GM12892 (cell line): ENCODE results near the gene ACAD9.
"Not testable (repeated sequence)": the region's sequence is repeated elsewhere in the genome, so short reads cannot be mapped to it uniquely, and the experiment has no call there.

ENCODE experiments used
- DNase-seq: peaks from one replicate; pipeline ENCODE4 v3.0.0; 2011; ENCODE audit not compliant: insufficient read length
- FAIRE-seq: peaks from 2 replicates; lab custom pipeline; 2011; peaks lifted over from hg19 to GRCh38; lab: Jason Lieb, UNC
- POLR2A ChIP-seq: IDR thresholded peaks from 2 replicates; pipeline ENCODE4 v1.6.1; 2011; ENCODE audit warnings: low read depth, low read length, control low read depth
- POLR2AphosphoS5 ChIP-seq: IDR thresholded peaks from 2 replicates; pipeline ENCODE4 v1.6.1; 2011; ENCODE audit warnings: low read depth, low read length, control low read depth
- TAF1 ChIP-seq: IDR thresholded peaks from 2 replicates; pipeline ENCODE4 v1.6.1; 2011; ENCODE audit warnings: low read depth, mild to moderate bottlenecking, control low read depth, low read length, borderline replicate concordance

ACAD9 gene

DNA sequence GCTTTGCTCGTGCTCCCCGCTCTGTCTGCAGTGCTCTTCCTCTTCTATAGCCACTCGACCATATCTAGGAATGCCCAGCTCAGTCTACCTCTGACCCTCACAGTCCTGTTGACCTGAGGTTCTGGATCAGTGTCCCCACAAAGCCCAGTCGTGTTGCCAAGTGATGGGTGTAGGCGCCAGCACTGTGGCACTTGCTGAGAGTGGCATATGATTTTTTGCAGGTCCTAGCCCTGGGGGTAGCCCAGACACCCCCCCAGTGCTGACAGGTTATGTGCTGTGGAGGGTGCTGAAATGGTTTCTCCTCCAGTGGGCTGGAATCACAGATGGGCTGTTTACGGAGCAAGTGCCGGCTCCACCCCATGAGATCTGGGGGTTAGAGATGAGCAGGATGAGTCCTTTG lies 32.5 kb downstream of the ACAD9 start:
- no peak for FAIRE-seq
- no peak for DNase-seq
- no peak for TF ChIP-seq POLR2AphosphoS5
- no peak for TF ChIP-seq TAF1
- no peak for TF ChIP-seq POLR2A

DNA sequence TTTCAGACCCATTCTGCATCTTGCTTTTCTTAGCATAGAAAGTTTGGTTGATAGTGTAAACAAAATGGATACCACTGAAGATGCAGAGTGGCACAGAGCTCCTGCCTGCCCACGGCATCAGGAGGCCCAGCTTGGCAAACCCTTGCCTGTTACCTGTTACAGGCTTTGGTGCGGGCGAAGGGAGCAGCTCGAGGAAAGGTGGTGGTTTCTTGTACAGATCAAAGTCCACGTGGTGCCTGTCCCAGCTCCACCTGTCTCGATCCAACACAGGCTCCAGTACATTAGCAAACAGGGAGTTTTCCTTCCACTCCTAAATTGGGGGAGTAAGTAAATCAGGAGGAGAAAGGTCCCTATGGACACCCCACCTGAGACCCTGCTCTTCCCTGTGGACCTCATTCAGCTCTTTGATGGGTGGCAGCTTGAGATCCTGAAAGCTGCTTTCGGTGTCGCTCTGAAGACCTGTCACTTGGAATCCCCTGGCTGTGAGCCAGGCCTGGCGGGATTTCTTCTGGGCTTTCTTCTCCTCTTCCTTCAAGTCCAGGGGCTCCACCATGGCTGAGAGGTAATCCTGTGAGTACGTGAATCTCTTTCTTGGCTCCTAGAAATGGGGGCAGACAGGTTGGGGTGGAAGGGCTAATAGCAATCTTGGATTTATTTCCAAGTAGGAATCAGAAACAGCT lies 35.7 kb downstream of the ACAD9 start:
- DNase-seq (no peak), FAIRE-seq (no peak)
- TF ChIP-seq POLR2AphosphoS5 (no peak), POLR2A (no peak), TAF1 (no peak)

DNA sequence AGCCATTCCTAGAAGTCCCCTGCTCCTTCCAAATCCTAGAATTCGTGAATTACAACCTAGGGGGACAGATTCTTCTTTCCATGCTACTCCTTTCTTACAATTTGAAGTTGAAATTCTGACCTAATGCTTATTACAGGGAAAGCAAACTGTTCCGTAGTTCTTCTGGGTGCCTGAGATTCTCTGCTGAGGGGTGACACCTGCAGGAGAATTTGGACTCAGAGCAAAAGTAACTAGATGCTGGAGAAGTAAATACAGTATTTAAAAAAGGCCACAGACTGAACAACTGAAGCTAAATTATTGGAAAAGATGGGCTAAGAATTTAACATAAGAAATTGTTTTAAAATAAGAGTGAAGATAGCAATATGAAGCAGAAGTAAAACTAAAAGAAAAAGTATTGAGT lies 37.9 kb downstream of the ACAD9 start:
- TF ChIP-seq POLR2AphosphoS5 (no peak), POLR2A (no peak), TAF1 (no peak)
- DNase-seq = no peak
- no peak for FAIRE-seq

DNA sequence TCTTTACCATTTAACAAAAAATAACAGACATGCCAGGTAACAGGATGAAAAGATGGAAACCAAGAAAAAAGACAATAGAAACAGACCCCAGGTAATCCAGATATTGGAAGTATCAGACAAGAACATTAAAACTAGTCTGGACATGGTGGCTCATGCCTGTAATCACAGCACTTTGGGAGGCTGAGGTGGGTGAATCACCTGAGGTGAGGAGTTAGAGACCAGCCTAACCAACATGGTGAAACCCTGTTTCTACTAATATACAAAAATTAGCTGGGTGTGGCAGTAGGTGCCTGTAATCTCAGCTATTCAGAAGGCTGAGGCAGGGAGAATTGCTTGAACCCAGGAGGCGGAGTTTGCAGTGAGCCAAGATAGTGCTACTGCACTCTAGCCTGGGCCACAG lies 40.6 kb downstream of the ACAD9 start:
- FAIRE-seq (no peak), DNase-seq (no peak)
- no peak for TF ChIP-seq TAF1
- no peak for TF ChIP-seq POLR2AphosphoS5
- no peak for TF ChIP-seq POLR2A

DNA sequence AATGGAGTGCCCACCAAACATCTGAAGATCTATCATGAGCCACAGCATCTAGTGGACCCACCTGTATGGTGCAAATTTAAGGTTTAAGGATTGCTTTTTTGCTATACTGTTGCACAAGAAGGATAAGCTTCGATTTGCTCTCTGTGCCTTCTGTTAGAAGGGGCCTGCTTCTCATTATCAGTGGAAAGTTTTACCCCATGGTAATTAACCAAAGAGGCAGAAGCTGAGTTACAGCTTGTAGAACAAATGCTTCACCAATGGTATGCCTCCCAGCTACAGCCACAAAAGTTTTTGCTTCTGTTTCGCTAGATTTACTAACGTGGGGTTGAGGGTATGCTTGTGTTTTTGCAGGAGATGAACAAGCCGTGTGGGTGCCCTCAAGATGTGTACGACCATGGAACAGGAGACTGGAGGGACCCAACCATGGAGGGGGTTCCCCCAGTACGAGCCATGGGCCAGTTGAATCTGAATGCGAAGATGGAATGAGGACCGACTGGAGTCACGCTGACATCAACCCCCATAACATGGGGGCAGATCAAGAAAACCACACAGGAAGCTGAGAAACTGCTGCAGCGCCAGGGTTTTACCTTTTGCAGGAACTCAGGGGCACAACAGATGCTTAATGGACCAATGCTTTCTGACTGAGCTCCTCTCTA lies 43.5 kb downstream of the ACAD9 start:
- TF ChIP-seq TAF1 (no peak), POLR2A (no peak), POLR2AphosphoS5 (no peak)

DNA sequence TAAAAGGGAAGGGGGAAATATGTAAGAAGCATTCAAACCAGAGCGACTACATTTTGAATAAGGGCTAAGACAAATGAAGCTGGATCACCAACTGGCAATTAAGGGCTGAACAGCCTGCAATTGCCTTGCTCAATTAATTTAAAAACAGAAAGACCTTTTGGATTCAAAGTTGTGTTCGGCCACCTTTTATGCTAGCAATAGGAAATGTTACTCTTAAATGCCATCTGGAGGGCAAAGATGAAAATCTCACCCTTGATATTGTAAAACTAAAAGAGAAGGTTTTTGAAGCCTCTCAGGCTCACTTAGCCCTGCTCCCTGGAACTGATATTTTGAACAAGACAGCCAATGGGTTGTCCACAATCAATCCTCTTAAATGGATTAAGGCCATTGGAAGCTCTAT lies 44.2 kb downstream of the ACAD9 start:
- no peak for DNase-seq
- FAIRE-seq = no peak
- no peak for TF ChIP-seq TAF1
- no peak for TF ChIP-seq POLR2AphosphoS5
- TF ChIP-seq POLR2A = no peak

More for the DNA sequence above, 43.5 kb downstream of the ACAD9 start:
- DNase-seq (no peak), FAIRE-seq (no peak)

DNA sequence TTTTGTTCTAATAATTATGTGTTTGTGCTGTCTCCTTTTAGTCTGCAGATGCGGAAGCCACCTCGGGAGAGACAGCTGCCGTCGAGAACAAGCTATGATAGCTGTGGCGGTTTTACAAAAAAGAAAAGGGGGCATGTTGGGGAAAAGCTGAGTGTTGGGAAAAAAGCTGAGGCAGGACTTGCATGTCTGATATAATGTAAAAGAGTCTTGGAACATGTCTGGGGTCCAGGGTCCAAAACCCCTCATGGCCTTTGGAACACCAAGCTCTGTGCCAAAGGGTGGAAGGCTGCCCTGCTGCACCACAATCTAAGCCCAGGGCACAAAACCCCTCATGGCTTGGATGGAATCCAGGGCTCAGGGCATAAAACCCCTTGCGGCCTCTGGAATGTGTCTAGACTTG lies 44.6 kb downstream of the ACAD9 start:
- not testable (repeated sequence) for FAIRE-seq, DNase-seq

DNA sequence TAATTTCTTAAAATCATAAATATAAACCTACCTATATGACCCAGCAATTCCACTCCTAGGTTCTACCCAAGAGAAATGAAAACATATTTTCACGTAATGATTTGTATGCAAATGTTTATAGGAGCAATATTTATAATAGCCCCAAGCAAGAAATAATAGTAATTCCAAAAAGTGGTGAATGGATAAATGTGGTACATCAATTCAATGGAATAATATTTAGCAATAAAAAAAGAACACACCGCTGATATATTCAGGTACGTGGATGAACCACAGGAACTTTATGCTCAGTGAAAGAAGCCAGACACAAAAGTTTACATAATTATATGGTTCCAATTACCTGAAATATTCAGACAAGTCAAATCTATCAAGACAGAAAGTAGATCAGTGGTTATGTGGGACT lies 49.9 kb downstream of the ACAD9 start:
- TF ChIP-seq TAF1 (no peak), POLR2A (no peak), POLR2AphosphoS5 (no peak)
- FAIRE-seq (no peak), DNase-seq (no peak)

DNA sequence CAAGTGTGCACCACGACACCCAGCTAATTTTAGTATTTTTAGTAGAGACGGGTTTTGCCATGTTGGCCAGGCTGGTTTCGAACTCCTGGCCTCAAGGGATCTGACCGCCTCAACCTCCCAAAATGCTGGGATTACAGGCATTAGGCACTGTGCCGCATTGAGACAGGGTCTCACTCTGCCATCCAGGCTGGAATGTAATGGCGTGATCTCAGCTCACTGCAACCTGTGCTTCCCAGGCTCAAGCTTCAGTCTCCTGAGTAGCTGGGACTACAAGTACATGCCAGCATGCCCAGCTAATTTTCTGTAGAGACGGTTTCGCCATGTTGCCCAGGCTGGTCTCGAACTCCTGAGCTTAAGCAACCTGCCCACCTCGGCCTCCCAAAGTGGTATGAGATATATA lies 51.6 kb downstream of the ACAD9 start:
- FAIRE-seq (no peak), DNase-seq (no peak)
- no peak for TF ChIP-seq POLR2AphosphoS5
- TF ChIP-seq TAF1 = no peak
- no peak for TF ChIP-seq POLR2A

DNA sequence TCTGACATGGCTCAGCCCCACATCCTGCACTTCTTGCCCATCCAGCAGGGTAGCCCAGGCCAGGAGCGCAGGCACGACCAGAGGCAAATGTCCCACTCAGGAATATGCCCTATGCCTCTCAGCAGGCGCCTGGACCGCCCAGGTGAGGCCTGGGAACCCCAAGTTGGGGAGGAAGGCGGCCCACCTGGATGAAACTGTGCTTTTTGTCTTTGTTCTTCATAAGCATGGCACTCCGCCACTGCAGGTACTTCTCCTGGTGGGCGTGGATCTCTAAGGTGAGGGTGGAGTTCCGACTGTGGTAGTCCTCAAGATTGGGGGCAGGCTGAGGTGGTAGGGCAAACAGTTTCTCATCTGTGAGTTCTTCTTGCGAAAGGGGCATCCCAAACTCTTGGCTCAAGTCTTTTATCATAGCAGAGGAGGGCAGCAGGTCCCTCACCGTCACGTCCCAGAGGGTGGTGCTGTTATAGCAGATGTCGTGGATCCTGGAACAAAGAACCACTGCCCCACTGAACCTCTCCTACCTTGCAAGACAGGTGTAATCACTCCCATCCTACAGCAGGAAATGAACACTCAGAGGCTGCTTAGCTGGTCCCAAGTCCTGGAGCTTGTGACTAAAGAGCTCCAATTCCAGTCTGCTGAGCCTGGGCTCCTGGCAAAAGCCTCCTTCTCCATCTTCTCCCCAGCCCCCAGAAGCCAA lies 53.2 kb downstream of the ACAD9 start:
- TF ChIP-seq TAF1 (no peak), POLR2A (no peak)
- no peak for DNase-seq
- FAIRE-seq = no peak

DNA sequence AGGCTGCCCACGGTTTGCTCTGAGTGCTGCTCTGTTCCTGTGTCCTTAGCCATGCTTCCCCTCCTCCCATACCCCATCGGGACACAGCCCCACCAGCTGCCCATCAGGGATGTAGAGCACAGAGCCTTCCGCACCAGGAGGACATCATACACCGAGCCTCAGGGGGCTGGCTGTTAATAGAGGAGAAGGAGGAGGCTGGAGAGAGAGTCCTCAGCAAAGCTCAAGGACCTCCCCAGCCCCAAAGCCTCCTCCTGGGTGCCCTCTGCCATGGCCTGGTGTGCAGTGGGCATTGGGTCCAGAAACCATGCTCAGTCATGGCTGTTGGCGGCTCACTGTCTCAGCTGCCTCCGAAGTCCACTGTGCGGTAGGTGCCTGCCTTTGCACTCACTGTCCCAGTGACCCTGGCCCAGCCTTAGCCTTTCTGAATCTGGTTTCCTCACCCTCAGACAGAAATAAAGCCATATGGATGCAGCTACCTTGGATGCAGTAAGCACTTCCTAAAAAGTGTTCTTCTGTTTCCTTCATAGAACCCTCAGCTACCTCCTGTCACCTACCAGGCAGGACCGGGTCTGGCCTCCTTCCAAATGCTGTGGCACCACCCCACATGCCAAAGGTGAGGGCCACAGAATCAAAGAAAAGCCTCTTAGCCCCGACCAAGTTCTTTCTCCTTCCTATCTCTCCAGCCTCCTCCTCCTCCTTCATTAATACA lies 53.9 kb downstream of the ACAD9 start:
- DNase-seq (no peak), FAIRE-seq (no peak)
- TF ChIP-seq POLR2AphosphoS5 = no peak
- TF ChIP-seq TAF1 = no peak
- TF ChIP-seq POLR2A = no peak

DNA sequence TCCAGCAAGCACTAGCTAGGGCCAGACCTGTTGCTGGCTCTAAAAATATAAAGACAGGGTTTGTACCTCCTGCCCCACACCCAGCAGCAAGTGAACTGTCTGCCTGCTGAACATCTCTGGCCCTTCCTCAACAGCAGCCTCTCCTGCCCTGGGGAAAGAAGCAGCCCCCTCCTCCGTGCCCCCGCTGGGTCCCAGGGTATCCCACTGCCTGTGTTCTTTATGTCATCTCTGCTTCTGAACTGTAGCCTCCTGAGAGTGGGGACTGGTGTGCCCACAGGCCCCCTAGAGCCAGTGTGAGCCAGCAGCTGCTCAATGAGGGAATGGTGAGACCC lies 54.5 kb downstream of the ACAD9 start:
- FAIRE-seq (no peak), DNase-seq (no peak)
- TF ChIP-seq TAF1 = no peak
- TF ChIP-seq POLR2AphosphoS5 = no peak
- no peak for TF ChIP-seq POLR2A
